Gastrocnemius medialis (tissue), 4 donors: ENCODE results near the gene TMEM8B.

Source experiments
- POLR2A ChIP-seq, 2 donors: fragments of 450-650 bp; IDR thresholded peaks; one replicate each; pipeline ENCODE4 v1.6.1; 2017; ENCODE audit warnings: antibody characterized with exemption in 2 of 2, mild to moderate bottlenecking in 2 of 2, moderate library complexity in 2 of 2
- TF ChIP-seq, protein P1 (sequence below), 5 experiments: fragments of 450-650 bp in 3 of 5; fragments of 200-600 bp in 2 of 5; sonication (generic) in 2 of 5; IDR thresholded peaks in 4 of 5; conservative IDR thresholded peaks in 1 of 5; 1 replicate in 4 of 5; 2 replicates in 1 of 5; pipeline ENCODE4 v1.5.1; 2016 to 2019; ENCODE audit warnings: antibody characterized with exemption in 5 of 5, mild to moderate bottlenecking in 3 of 5, moderate library complexity in 3 of 5

- TF ChIP-seq, protein P1, sequence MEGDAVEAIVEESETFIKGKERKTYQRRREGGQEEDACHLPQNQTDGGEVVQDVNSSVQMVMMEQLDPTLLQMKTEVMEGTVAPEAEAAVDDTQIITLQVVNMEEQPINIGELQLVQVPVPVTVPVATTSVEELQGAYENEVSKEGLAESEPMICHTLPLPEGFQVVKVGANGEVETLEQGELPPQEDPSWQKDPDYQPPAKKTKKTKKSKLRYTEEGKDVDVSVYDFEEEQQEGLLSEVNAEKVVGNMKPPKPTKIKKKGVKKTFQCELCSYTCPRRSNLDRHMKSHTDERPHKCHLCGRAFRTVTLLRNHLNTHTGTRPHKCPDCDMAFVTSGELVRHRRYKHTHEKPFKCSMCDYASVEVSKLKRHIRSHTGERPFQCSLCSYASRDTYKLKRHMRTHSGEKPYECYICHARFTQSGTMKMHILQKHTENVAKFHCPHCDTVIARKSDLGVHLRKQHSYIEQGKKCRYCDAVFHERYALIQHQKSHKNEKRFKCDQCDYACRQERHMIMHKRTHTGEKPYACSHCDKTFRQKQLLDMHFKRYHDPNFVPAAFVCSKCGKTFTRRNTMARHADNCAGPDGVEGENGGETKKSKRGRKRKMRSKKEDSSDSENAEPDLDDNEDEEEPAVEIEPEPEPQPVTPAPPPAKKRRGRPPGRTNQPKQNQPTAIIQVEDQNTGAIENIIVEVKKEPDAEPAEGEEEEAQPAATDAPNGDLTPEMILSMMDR (IDR thresholded peaks at IDR 0.05 in 4 of 5, conservative IDR thresholded peaks at IDR 0.05 in 1 of 5): no peak
- TF ChIP-seq POLR2A (IDR thresholded peaks at IDR 0.05): no peak
Measured at GRCh38 chr9:35783418-35783817, 45.6 kb upstream of the TMEM8B start.
